ENCODE measurements around the gene ZFAND3. TPM values are rescaled to one million over a fixed set of nuclear protein-coding genes. Genes with fewer than 3 reads are reported as not detected.

Gene ZFAND3
- total RNA-seq, 1 experiment from 2014 or later, result 64.0 TPM

GRCh38 chr6:38114976-38115625 lies 295.6 kb downstream of the ZFAND3 start:
- CTCF ChIA-PET, result no interaction called here
- DNase-seq (ENCODE audit: low spot score), result no peak
- TF ChIP-seq EZH2 (IDR thresholded peaks at IDR 0.05; ENCODE audit: borderline replicate concordance, low read depth, low read length, poor library complexity, severe bottlenecking) (no peak), CTCF (conservative IDR thresholded peaks at IDR 0.05; ENCODE audit: low read depth, low read length) (no peak)
- POLR2A ChIA-PET (ENCODE audit: low non-redundant PET), result no interaction called here
- intact Hi-C loops (cut with micrococcal nuclease; ENCODE audit: unreplicated experiment), result no loop called here
- no peak overlapping the region for H3K4me3 ChIP-seq (ENCODE audit: low read depth, low read length, poor library complexity, severe bottlenecking)
- no peaks in the 10 kb centered on the region for H3K27me3 ChIP-seq (replicated peaks; ENCODE audit: insufficient read depth, low read depth, low read length, poor library complexity)
- peaks cover 7% of the 10 kb centered on the region for H3K36me3 ChIP-seq (ENCODE audit: insufficient read depth, low read length, poor library complexity, severe bottlenecking)
- H3K4me1 ChIP-seq (ENCODE audit: insufficient read depth, low read length, poor library complexity, severe bottlenecking), result peaks cover 5% of the 10 kb centered on the region
- no TSS peak for BruUV-seq (replicated peaks)
- H3K9me3 ChIP-seq (ENCODE audit: low read depth, low read length, poor library complexity, severe bottlenecking), result no peaks in the 10 kb centered on the region
- no peak overlapping the region for H3K27ac ChIP-seq (ENCODE audit: low read depth, low read length, poor library complexity, severe bottlenecking)

GRCh38 chr6:38115626-38116008 lies 296.1 kb downstream of the ZFAND3 start:
- Histone ChIP-seq H3K9me3 (ENCODE audit: low read depth, low read length, poor library complexity, severe bottlenecking) (no peaks in the 10 kb centered on the region), H3K27ac (ENCODE audit: low read depth, low read length, poor library complexity, severe bottlenecking) (no peak overlapping the region), H3K4me1 (ENCODE audit: insufficient read depth, low read length, poor library complexity, severe bottlenecking) (peaks cover 2% of the 10 kb centered on the region), H3K36me3 (ENCODE audit: insufficient read depth, low read length, poor library complexity, severe bottlenecking) (peaks cover 7% of the 10 kb centered on the region), H3K4me3 (ENCODE audit: low read depth, low read length, poor library complexity, severe bottlenecking) (no peak overlapping the region), H3K27me3 (replicated peaks; ENCODE audit: insufficient read depth, low read depth, low read length, poor library complexity) (no peaks in the 10 kb centered on the region)
- intact Hi-C loops (cut with micrococcal nuclease; ENCODE audit: unreplicated experiment), result no loop called here
- ChIA-PET CTCF (no interaction called here), POLR2A (ENCODE audit: low non-redundant PET) (no interaction called here)
- DNase-seq (ENCODE audit: low spot score), result no peak
- TF ChIP-seq CTCF (conservative IDR thresholded peaks at IDR 0.05; ENCODE audit: low read depth, low read length) (no peak), EZH2 (IDR thresholded peaks at IDR 0.05; ENCODE audit: borderline replicate concordance, low read depth, low read length, poor library complexity, severe bottlenecking) (no peak)
- no TSS peak for BruUV-seq (replicated peaks)

- POLR2A ChIA-PET (ENCODE audit: low non-redundant PET), result no interaction called here
- TF ChIP-seq CTCF (conservative IDR thresholded peaks at IDR 0.05; ENCODE audit: low read depth, low read length), result no peak
- no peak for TF ChIP-seq EZH2 (IDR thresholded peaks at IDR 0.05; ENCODE audit: borderline replicate concordance, low read depth, low read length, poor library complexity, severe bottlenecking)
These were observed 296.7 kb downstream of the ZFAND3 start for GRCh38 chr6:38116248-38116647.

More at GRCh38 chr6:38116248-38116647, 296.7 kb downstream of the ZFAND3 start:
- CTCF ChIA-PET, result no interaction called here
- intact Hi-C loops (cut with micrococcal nuclease; ENCODE audit: unreplicated experiment), result no loop called here
- no peak overlapping the region for H3K27ac ChIP-seq (ENCODE audit: low read depth, low read length, poor library complexity, severe bottlenecking)
- no peak overlapping the region for H3K4me3 ChIP-seq (ENCODE audit: low read depth, low read length, poor library complexity, severe bottlenecking)
- peaks cover 7% of the 10 kb centered on the region for H3K36me3 ChIP-seq (ENCODE audit: insufficient read depth, low read length, poor library complexity, severe bottlenecking)
- DNase-seq (ENCODE audit: low spot score), result no peak
- no peaks in the 10 kb centered on the region for H3K27me3 ChIP-seq (replicated peaks; ENCODE audit: insufficient read depth, low read depth, low read length, poor library complexity)
- H3K4me1 ChIP-seq (ENCODE audit: insufficient read depth, low read length, poor library complexity, severe bottlenecking), result no peaks in the 10 kb centered on the region
- BruUV-seq (replicated peaks), result no TSS peak
- no peaks in the 10 kb centered on the region for H3K9me3 ChIP-seq (ENCODE audit: low read depth, low read length, poor library complexity, severe bottlenecking)
